H1 (cell line): Measurements from ENCODE around the gene LAPTM4A. TPM values are rescaled to one million over a fixed set of nuclear protein-coding genes. Genes with fewer than 3 reads are reported as not detected.

Experiments
- CTCF ChIA-PET: fragments of 300-600 bp; sonication (Branson Sonifier 250); formaldehyde crosslinking; loops from one replicate; lab custom pipeline; 2021; ENCODE audit not compliant: partially characterized antibody; lab: Charles Lee
- POLR2A ChIA-PET: fragments of 300-600 bp; sonication (Branson Sonifier 250); formaldehyde crosslinking; loops from one replicate; lab custom pipeline; 2021; ENCODE audit warnings: inconsistent platforms; ENCODE audit not compliant: partially characterized antibody; lab: Charles Lee
- DNase-seq, 2 experiments: peaks; one replicate each; pipeline versions ENCODE4 v3.0.0 to v3.0.0-alpha.2; 2010 to 2022; ENCODE audit warnings: low spot score in 2 of 2, low read depth in 1 of 2, mixed read lengths in 1 of 2
- FAIRE-seq: peaks from 2 replicates; lab custom pipeline; 2011; peaks lifted over from hg19 to GRCh38; lab: Jason Lieb, UNC
- H2AFZ ChIP-seq: 2 replicates; pipeline ENCODE4 v1.8.1; 2012; ENCODE audit warnings: low read length, inconsistent platforms
- H2AK5ac ChIP-seq: 2 replicates; pipeline ENCODE4 v1.6.1; 2013; ENCODE audit warnings: low read depth, low read length
- H2BK120ac ChIP-seq: replicated peaks from 2 replicates; pipeline ENCODE3; 2013; ENCODE audit warnings: low read depth, low read length, inconsistent platforms
- H2BK12ac ChIP-seq: 2 replicates; pipeline ENCODE4 v1.6.1; 2013; ENCODE audit warnings: low read depth, low read length
- H2BK15ac ChIP-seq: 2 replicates; pipeline ENCODE4 v1.6.1; 2013; ENCODE audit warnings: low read length
- H2BK20ac ChIP-seq: 2 replicates; pipeline ENCODE4 v1.6.1; 2013; ENCODE audit warnings: low read length
- H2BK5ac ChIP-seq: 2 replicates; pipeline ENCODE4 v1.6.1; 2013; ENCODE audit warnings: low read depth, low read length
- H3K14ac ChIP-seq: 2 replicates; pipeline ENCODE4 v1.6.1; 2013; ENCODE audit warnings: inconsistent platforms; ENCODE audit not compliant: insufficient read length
- H3K18ac ChIP-seq: 2 replicates; pipeline ENCODE4 v1.6.1; 2013; ENCODE audit warnings: low read length; ENCODE audit errors: extremely low read depth
- H3K23ac ChIP-seq: 2 replicates; pipeline ENCODE4 v1.6.1; 2013; ENCODE audit warnings: inconsistent platforms; ENCODE audit not compliant: insufficient read length
- H3K23me2 ChIP-seq: 2 replicates; pipeline ENCODE4 v1.6.1; 2013; ENCODE audit warnings: low read depth, low read length
- H3K27ac ChIP-seq: 2 replicates; pipeline ENCODE4 v1.6.1; 2011; ENCODE audit warnings: low read depth, low read length, inconsistent platforms
- H3K27me3 ChIP-seq, 4 experiments: replicated peaks in 1 of 4; 1 replicate in 1 of 4; 2 replicates in 3 of 4; pipeline versions ENCODE4 v1.6.1 to v1.8.1; 2011 to 2013; ENCODE audit warnings: low read length in 3 of 4, mild to moderate bottlenecking in 3 of 4, inconsistent platforms in 2 of 4, mixed read lengths in 2 of 4, moderate library complexity in 1 of 4; ENCODE audit not compliant: control insufficient read depth in 3 of 4, insufficient read depth in 3 of 4; ENCODE audit errors: extremely low read depth in 1 of 4
- H3K36me3 ChIP-seq, 4 experiments: 2 replicates each; pipeline versions ENCODE4 v1.6.1 to v1.8.1; 2011 to 2013; ENCODE audit warnings: mild to moderate bottlenecking in 4 of 4, low read length in 3 of 4, moderate library complexity in 2 of 4, control low read depth in 1 of 4, inconsistent platforms in 1 of 4; ENCODE audit not compliant: insufficient read depth in 4 of 4, control insufficient read depth in 2 of 4
- H3K4ac ChIP-seq: replicated peaks from 2 replicates; pipeline ENCODE3; 2013; ENCODE audit warnings: low read length, low read depth, mixed read lengths, inconsistent platforms; ENCODE audit not compliant: insufficient read length
- H3K4me1 ChIP-seq, 4 experiments: replicated peaks in 1 of 4; 1 replicate in 1 of 4; 2 replicates in 3 of 4; pipeline versions ENCODE4 v1.6.1 to v1.8.1; 2011 to 2013; ENCODE audit warnings: low read length in 3 of 4, inconsistent platforms in 2 of 4, mixed read lengths in 1 of 4; ENCODE audit not compliant: insufficient read depth in 4 of 4, control insufficient read depth in 3 of 4
- H3K4me2 ChIP-seq, 2 experiments: 2 replicates each; pipeline versions ENCODE4 v1.6.1 to v1.8.1; 2011 to 2013; ENCODE audit warnings: low read depth in 2 of 2, low read length in 2 of 2, control low read depth in 1 of 2, inconsistent platforms in 1 of 2, mild to moderate bottlenecking in 1 of 2; ENCODE audit not compliant: insufficient read depth in 1 of 2
- H3K4me3 ChIP-seq, 4 experiments: fragments of 200-600, 300-600 bp in 1 of 4; sonication (generic), shearing (Covaris generic), sonication (Bioruptor Twin) in 1 of 4; 2 replicates each; pipeline versions ENCODE4 v1.5.1 to v1.8.1; 2011 to 2016; ENCODE audit warnings: low read length in 4 of 4, low read depth in 3 of 4, control low read depth in 2 of 4, inconsistent platforms in 2 of 4, mild to moderate bottlenecking in 2 of 4, mixed read lengths in 1 of 4, moderate library complexity in 1 of 4; ENCODE audit not compliant: insufficient read depth in 2 of 4; ENCODE audit errors: extremely low read depth in 1 of 4
- H3K56ac ChIP-seq: replicated peaks from 2 replicates; pipeline ENCODE3; 2013; ENCODE audit warnings: low read depth, mild to moderate bottlenecking, mixed read lengths, low read length, inconsistent platforms; ENCODE audit not compliant: insufficient read length
- H3K79me1 ChIP-seq: 2 replicates; pipeline ENCODE4 v1.6.1; 2013; ENCODE audit warnings: low read depth, low read length, control low read depth
- H3K79me2 ChIP-seq, 2 experiments: 2 replicates each; pipeline versions ENCODE4 v1.6.1 to v1.8.1; 2012 to 2013; ENCODE audit warnings: low read length in 2 of 2, mild to moderate bottlenecking in 2 of 2, inconsistent platforms in 1 of 2; ENCODE audit not compliant: insufficient read depth in 2 of 2, control insufficient read depth in 1 of 2
- H3K9ac ChIP-seq, 4 experiments: replicated peaks in 1 of 4; 1 replicate in 1 of 4; 2 replicates in 3 of 4; pipeline versions ENCODE4 v1.6.1 to v1.8.1; 2011 to 2013; ENCODE audit warnings: low read depth in 3 of 4, low read length in 3 of 4, control low read depth in 2 of 4, mild to moderate bottlenecking in 2 of 4, moderate library complexity in 2 of 4, inconsistent platforms in 1 of 4; ENCODE audit errors: extremely low read depth in 1 of 4
- H3K9me3 ChIP-seq, 2 experiments: 2 replicates each; pipeline versions ENCODE4 v1.6.1 to v1.8.1; 2012 to 2013; ENCODE audit warnings: mild to moderate bottlenecking in 2 of 2, moderate library complexity in 2 of 2, control low read depth in 1 of 2, inconsistent platforms in 1 of 2, low read depth in 1 of 2, low read length in 1 of 2, mixed read lengths in 1 of 2; ENCODE audit not compliant: insufficient read depth in 2 of 2
- H4K20me1 ChIP-seq, 2 experiments: replicated peaks in 1 of 2; 2 replicates each; pipeline versions ENCODE3 to v1.8.1; 2011 to 2013; ENCODE audit warnings: inconsistent platforms in 2 of 2, low read length in 2 of 2, mild to moderate bottlenecking in 1 of 2; ENCODE audit not compliant: insufficient read depth in 2 of 2, control insufficient read depth in 1 of 2
- H4K5ac ChIP-seq: 2 replicates; pipeline ENCODE4 v1.6.1; 2013; ENCODE audit warnings: low read length, low read depth, mixed read lengths, inconsistent platforms; ENCODE audit not compliant: insufficient read length
- H4K8ac ChIP-seq: 2 replicates; pipeline ENCODE4 v1.8.0; 2013; ENCODE audit warnings: mild to moderate bottlenecking, moderate library complexity, low read length, inconsistent platforms; ENCODE audit not compliant: insufficient read depth; ENCODE audit errors: extremely low read depth
- H4K91ac ChIP-seq: replicated peaks from 2 replicates; pipeline ENCODE3; 2013; ENCODE audit warnings: low read length, mixed read lengths, inconsistent platforms; ENCODE audit not compliant: insufficient read length
- BRCA1 ChIP-seq: IDR thresholded peaks from 2 replicates; pipeline ENCODE4 v1.6.1; 2012; ENCODE audit warnings: low read depth, low read length, improper control_type of control experiment
- CBX5 ChIP-seq: fragments of 300-800, 300-1000 bp; sonication (generic); IDR thresholded peaks from 2 replicates; pipeline ENCODE4 v1.7.1; 2016; ENCODE audit warnings: antibody characterized with exemption, low read length, low read depth
- CEBPB ChIP-seq: IDR thresholded peaks from 2 replicates; pipeline ENCODE4 v1.6.1; 2012; ENCODE audit warnings: low read depth, low read length
- EP300 ChIP-seq, 2 experiments: IDR thresholded peaks; 1 replicate in 1 of 2; 2 replicates in 1 of 2; pipeline ENCODE4 v1.6.1; 2011 to 2012; ENCODE audit warnings: low read depth in 2 of 2, low read length in 2 of 2, mild to moderate bottlenecking in 2 of 2, borderline replicate concordance in 1 of 2, inconsistent platforms in 1 of 2, moderate library complexity in 1 of 2
- POU5F1 ChIP-seq: IDR thresholded peaks from 2 replicates; pipeline ENCODE4 v1.6.1; 2011; ENCODE audit warnings: low read depth, mild to moderate bottlenecking, low read length, moderate library complexity
- SP1 ChIP-seq: IDR thresholded peaks from 2 replicates; pipeline ENCODE4 v1.6.1; 2011; ENCODE audit warnings: low read depth, low read length
- WGBS, 2 experiments: shearing (Covaris generic) in 1 of 2; methylation state at CpG; one replicate each; pipeline versions ENCODE4 v1.1.6 to v1.1.7; 2013 to 2015; ENCODE audit warnings: low lambda C conversion rate in 2 of 2, mixed read lengths in 2 of 2, inconsistent platforms in 1 of 2, low coverage in 1 of 2, missing lambda C conversion rate in 1 of 2; ENCODE audit not compliant: insufficient replicate concordance in 2 of 2, insufficient coverage in 1 of 2, insufficient read length in 1 of 2; ENCODE audit errors: extremely low coverage in 1 of 2, missing lambda C conversion rate in 1 of 2; 5-methylcytosine and 5-hydroxymethylcytosine counted together
- polyA plus RNA-seq, 7 experiments: library from polyadenylated mRNA; depleted of rRNA in 3 of 7; stranded (reverse) in 5 of 7; unstranded in 2 of 7; fragments of >200 nt in 5 of 7; fragments of 200-250 nt in 2 of 7; gene quantifications; 1 replicate in 5 of 7; 2 replicates in 1 of 7; 4 replicates in 1 of 7; pipeline versions ENCODE4 v1.2.1 to v1.2.3, GENCODE V29; 2011 to 2013; ENCODE audit warnings: missing spikeins in 2 of 7, mixed read lengths in 2 of 7
- total RNA-seq: library from RNA; stranded (reverse); fragmentation: NEBNext Ultra II Directional; extraction: Animal tissue kit (Norgen Biotek cat#: 25700); gene quantifications from 2 replicates; pipeline ENCODE4 v1.2.1, GENCODE V29; 2021

The LAPTM4A gene
- total and polyA plus RNA-seq, 2 of the 8 experiments (the other 6 are each of a cell fraction or from before 2014, with no cell fraction given) = 193 to 419 TPM

- ChIA-PET POLR2A (no interaction called here), CTCF (interaction anchor here (0.5 to 4.3 kb wide), 4 partner anchors 12 to 277 kb away, joined by 3 to 24 read pairs (median 16); no protein-coding TSS in a partner anchor)
- Histone ChIP-seq H4K8ac (no peak overlapping the region), H3K14ac (no peak overlapping the region), H2BK12ac (no peak overlapping the region), H3K4me3 (no peak overlapping the region), H2BK5ac (no peak overlapping the region), H3K4me1 (peaks cover 4 to 9% (median 6%) of the 10 kb centered on the region in 4 experiments; a peak in 6 of 7 replicates), H4K20me1 (no peaks in the 10 kb centered on the region), H4K5ac (no peak overlapping the region), H2BK20ac (no peak overlapping the region), H3K18ac (no peak overlapping the region), H3K56ac (no peak overlapping the region), H2BK120ac (no peak overlapping the region), H3K9ac (no peak overlapping the region), H2AFZ (no peak overlapping the region), H3K79me1 (no peaks in the 10 kb centered on the region), H3K36me3 (no peaks in the 10 kb centered on the region), H3K4ac (no peak overlapping the region), H3K9me3 (no peaks in the 10 kb centered on the region), H3K4me2 (no peak overlapping the region), H3K79me2 (no peaks in the 10 kb centered on the region), H2BK15ac (no peak overlapping the region), H3K23ac (no peak overlapping the region), H2AK5ac (no peak overlapping the region), H3K27me3 (no peaks in the 10 kb centered on the region), H3K27ac (no peak overlapping the region), H4K91ac (no peak overlapping the region), H3K23me2 (no peaks in the 10 kb centered on the region)
- FAIRE-seq = no peak
- no peak for DNase-seq
- 93% methylated on average over 4 of the region's 4 CpGs; no CpG with 5 or more reads in 1 of the 2 experiments for WGBS, 2 experiments
- no peak for TF ChIP-seq SP1
- no peak for TF ChIP-seq EP300 (IDR thresholded peaks at IDR 0.05; ENCODE audit: borderline replicate concordance in 1 of 2, low read depth in 2 of 2, low read length in 2 of 2)
- TF ChIP-seq CBX5 = no peak
- TF ChIP-seq CEBPB = no peak
- no peak for TF ChIP-seq POU5F1
- TF ChIP-seq BRCA1 = no peak
Observed at GRCh38 chr2:20077411-20077940, 26.0 kb upstream of the LAPTM4A start.
